DLD1 (cell line): ENCODE measurements around the gene PCBP3.

Experiments used
- in situ Hi-C: cut with HindIII; loops from 2 replicates; pipeline ENCODE4 v1.10.0; 2017; ENCODE audit warnings: low sequenced_read_pairs

The PCBP3 gene

DNA sequence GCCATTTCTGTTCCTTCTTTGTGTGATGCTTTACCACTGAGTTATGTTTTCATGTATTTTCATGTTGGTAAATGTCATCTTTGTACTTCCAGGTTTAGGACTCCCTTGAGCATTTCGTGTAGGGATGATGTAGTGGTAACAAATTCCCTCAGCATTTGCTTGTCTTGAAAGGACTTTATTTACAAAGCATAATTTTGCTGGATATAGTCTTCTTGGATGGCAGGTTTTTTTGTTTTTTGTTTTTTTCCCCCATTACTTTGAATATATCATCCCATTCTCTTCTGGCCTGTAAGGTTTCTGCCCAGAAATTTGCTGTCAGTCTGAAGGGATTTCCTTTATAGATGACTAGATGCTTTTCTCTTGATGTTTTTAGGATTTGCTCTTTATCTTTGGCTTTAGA, 133.4 kb downstream of the PCBP3 start:
- in situ Hi-C loops: no loop called here

DNA sequence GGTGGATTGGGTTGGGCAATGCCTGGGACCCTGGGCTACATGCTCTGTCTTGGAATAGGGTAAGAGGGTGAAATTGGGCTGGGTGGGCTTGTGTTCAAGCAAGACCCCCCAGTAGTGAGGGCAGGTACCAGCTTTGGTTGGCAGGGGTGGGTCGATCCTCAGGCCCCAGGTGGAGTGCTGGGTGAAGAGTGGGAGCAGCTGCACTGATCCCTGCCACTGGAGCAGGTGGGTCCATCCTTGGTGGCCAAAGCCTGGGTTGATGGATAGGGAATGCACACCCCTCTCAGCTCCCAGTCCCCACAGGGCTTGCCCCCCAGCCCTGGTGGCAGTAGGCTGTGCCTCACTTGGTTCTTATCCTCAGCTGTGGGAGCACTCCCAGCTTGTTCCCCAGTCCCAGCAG, 135.2 kb downstream of the PCBP3 start:
- in situ Hi-C loops: no loop called here

DNA sequence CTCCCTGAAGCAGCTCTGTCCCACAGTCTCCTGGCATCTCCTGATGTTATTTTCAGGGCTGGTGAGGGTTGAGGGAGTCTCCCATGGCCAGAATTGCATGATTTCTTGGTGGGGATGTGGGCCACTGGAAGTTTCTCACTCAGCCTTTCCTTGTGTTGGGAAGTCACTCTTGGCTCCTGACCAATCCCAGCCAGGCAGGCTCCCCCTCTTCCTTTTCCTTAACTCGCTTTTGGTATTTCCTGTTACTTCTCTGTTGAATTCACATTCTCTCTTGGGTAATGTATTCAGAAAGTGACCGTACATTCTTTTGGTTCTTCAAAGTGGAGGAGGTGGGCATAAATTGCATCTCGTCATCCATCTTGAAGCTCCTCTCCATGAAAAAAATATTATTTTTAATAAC, 135.7 kb downstream of the PCBP3 start:
- in situ Hi-C loops: no loop called here

DNA sequence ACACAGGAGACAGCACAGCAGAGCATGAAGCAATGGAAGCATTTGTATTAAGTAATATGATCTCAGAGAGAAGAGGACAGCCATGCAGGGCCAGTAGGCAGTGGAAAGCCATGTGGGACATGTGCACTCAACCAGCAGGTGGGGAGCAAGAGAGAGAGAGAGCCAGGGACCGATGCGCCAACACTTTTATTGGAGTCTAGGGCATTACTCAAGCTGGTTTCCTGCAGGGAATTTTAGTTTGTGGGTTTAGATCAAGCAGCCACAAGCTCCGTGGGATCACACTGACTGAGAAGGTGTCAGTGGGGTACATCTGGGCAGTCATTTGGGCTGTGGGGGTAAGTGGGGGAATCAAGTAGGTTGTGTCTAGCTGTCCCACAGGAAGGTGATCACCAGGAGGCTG, 137.1 kb downstream of the PCBP3 start:
- in situ Hi-C loops: no loop called here

DNA sequence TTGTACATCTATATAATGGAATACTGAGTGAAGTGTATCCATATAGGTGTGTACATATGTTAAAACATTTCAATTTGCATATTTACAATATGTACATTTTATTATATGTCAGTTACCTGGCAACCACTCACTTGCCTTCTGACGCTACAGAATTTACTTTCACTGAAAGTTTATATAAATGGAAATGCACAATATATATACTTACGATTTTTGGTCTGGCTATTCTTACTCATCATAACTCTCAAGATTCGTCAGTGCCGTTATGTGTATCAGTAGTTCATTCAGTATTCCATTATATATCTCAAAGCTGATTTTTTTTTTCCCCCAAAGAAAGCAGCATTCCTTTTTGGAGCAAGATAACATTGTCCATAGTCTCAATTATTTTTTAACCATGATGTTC, 138.2 kb downstream of the PCBP3 start:
- in situ Hi-C loops: no loop called here

DNA sequence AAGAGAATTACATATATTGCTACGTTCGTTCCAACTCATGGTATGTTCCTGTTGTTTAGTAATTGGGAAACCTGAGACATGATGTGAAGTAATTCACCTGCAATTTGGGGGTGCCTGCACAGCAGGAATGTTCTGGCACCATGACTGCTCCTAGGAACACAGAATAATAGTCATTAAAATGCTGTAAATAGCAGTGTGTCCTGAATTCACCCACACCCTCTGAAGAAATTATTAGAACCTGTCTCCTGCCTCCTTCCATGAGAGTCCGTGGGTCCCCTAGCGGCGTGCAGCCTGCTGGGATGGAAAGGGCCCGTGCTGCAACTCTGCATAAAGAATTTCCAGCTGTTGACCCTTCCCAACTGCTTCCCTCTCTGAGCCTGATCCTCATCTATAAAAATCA, 143.1 kb downstream of the PCBP3 start:
- in situ Hi-C loops: no loop called here

DNA sequence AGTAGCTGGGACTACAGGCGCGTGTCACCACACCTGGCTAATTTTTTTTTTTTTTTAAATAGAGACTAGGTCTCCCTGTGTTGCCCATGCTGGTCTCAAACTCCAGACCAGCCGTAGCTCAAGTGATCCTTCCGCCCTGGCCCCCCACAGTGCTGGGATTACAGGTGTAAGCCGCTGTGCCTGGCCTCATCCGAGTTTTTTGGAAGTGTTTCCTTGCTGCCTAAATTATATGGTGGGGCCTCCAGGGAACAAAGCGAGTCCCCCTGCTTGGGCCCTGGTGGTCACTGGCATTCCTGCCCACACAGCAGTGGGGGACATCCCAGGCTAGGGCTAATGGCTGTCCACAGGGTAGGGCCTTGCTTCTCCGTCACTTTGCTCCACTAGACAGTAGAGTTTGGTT, 143.8 kb downstream of the PCBP3 start:
- in situ Hi-C loops: no loop called here

DNA sequence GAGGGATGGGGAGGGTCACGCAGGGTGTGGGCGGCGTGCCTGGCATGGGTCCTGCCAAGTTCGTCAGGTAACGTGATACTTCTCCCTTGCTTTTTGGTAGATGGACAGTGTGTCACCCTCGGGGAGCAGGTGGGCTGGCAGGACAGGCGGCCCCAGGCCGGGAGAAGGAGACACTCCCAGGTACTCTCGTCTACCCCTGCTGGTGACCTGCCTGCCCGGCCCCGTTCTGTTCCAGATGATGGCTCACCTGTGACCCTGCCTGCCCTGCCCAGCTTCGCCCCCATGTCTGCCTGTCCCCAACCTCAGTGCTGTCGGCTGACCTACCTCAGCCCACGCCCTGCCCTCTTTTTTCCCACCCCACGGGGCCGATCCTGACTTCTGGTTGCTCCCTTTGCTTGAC, 144.7 kb downstream of the PCBP3 start:
- in situ Hi-C loops: no loop called here

DNA sequence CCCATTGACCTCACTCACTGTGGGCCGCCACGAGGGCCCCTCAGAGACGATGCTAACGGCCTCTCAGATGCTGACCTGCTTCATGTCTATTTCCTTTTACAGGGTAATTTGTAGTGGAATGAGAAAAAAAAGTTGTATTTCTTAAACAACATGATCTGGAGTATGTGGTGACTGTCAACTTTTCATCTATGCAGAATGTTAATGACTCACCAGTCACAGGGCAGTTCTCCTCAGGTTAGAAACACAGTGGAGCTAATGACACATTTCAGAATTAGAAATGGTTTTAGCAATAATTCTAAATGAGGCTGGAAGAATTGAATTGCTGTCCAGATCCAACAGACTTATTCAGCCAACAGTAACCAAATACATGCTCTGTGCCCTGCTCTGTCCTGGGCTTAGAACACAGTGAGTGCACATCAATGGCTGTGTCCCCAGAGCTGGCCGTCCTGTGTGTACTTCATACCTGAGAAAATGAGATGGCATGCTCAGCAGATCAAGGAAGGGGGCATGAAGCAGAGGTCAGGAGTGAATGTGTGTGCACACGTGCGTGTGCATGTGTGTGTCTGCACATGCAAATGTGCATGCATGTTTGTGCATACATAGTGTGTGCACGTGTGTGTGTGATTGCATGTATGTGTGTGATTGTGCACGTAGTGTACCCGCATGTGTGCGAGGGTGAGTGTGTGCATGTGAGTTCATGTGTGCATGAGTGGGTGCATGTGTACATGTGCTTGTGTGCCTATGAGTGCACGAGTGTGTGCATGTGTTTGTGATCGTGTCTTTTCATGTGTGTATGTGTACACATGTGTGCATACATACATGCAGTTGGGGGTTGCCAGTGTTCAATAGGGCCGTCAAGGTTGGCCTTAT, 145.3 kb downstream of the PCBP3 start:
- in situ Hi-C loops: no loop called here

DNA sequence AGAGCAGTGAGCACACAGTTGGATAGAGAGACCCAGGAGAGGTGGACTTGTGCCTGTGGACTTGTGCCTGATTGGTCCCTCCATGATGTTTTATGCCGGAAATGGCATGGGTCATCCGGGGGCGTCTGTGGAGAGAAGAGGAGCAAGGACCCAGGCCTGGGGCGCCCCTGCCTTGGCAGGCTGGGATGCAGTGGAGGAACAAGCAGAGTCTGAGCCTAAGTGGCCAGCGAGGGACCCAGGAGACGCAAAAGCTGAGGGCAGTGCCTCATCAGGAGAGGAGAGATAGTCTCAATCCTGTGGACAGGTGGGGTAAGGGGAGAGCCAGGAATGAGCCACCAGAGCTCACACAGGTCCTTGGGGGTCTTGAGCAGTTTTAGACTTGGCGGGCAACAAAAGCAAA, 146.9 kb downstream of the PCBP3 start:
- in situ Hi-C loops: no loop called here

DNA sequence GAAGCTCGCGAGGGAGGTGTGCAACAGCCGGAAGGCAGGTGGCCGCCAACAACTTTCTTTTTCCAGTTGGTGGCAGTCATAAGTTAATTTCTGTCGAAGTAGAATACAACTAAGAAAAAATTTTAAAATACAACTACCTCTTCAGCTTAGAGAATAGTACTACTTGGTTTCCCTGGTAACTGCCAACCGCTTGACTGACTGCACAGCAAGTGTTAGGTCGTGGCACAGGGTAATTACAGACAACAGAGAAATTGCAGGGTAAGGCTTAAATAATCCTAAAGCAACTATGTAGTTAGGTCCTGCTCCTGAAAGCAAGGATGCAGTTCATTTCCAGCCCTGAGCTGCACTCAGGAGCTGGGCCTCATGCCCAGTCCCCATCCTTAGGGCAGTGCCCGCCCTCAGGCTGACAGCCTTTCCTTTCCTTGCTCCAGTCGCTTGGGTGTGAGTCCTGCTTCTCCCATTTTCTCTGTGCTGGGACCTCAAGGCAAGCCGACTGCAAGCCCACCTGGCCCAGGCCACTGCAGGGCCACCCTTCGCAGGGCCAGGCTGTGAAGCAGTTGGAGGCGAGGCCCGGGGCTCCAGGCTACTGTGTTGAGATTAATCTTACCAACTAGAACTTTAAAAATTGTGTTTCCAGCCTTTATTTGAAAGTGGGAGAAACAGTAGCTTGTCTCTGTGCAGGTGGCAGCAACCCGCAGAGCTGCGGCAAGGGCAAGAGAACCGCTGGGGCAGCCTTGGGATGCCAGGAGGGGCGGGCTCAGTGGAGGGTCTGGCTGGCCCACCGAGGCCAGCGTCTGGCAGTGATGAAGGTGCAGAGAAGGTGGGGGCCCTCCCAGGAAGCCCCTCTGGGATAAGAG, 148.3 kb downstream of the PCBP3 start:
- in situ Hi-C loops: no loop called here

DNA sequence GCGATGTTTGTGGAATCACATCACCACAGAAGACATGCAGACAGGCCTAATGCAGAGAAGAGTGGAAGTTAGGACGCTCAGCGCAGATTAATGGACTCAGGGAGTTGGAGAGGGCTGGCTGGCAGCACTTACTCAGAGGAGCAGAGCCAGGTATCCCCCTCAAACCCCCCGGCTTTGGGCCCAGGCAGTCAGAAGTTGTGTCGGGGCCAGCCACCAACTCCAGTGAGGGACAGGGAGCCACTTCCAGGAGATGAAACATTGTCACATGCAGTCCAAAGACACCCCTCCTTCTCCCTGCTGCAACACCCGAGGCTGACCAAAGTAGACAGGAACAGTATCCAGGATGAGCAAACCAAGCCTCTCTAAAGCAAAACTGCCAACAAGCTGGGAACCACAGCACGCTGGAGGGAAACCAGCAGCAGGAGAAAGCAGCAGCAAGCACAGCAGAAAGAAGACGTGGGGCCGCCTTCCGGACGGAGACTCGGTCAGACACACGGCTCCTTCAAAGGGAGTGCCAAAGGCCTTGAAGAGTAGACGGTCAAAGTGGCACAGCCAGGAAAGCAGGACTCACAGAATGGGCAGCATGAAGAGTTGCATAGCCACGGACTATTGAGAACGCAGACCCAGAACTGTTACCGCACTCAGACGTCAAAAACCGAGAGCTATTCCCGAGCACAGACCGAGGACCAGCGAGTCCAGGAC, 149.3 kb downstream of the PCBP3 start:
- in situ Hi-C loops: no loop called here

DNA sequence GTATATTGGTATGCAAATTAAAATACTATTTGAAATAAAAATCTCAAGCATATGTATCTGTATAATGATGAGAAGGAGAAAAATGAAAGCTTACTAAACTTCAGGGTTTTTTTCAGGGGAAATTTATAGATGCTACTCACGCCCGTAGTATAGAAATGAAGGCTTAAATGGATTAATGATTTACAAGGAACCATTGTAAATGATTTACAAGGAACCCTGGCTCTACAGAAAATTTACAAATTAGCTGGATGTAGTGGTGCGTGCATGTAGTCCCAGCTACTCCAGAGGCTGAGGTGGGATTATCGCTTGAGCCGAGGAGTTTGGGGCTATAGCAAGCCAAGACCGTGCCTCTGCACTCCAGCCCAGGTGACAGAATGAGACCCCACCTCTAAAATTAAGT, 150.5 kb downstream of the PCBP3 start:
- in situ Hi-C loops: no loop called here

DNA sequence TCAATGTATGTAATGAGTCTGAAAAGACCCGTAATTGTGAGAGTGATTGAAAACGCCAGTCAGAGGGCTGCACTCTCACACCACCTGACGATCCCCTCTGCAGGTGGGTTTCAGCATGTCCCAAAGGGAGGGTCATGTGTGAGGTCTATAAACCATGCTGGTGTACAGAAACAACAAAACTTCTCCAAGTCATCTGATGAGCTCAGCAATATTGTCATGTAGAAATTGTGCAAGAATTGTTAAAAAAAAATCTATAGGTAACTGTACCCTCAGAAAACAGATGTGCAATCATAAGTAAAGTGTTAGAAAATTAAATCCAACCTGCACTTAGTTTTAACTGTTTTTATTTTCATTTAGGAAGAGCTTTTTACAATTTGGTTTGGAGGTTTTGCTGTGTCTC, 152.5 kb downstream of the PCBP3 start:
- in situ Hi-C loops: no loop called here

DNA sequence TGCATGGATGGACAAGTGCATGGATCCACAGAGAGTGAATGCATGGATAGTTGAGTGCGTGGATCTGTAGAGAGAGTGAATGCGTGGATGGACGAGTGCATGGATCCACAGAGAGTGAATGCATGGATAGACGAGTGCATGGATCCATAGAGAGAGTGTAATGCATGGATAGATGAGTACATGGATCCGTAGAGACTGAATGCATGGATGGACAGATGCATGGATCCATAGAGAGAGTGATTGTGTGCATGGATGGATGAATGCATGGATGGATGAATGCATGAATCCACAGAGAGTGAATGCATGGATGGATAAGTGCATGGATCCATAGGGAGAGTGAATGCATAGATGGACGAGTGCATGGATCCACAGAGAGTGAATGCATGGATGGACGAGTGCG, 153.8 kb downstream of the PCBP3 start:
- in situ Hi-C loops: no loop called here

DNA sequence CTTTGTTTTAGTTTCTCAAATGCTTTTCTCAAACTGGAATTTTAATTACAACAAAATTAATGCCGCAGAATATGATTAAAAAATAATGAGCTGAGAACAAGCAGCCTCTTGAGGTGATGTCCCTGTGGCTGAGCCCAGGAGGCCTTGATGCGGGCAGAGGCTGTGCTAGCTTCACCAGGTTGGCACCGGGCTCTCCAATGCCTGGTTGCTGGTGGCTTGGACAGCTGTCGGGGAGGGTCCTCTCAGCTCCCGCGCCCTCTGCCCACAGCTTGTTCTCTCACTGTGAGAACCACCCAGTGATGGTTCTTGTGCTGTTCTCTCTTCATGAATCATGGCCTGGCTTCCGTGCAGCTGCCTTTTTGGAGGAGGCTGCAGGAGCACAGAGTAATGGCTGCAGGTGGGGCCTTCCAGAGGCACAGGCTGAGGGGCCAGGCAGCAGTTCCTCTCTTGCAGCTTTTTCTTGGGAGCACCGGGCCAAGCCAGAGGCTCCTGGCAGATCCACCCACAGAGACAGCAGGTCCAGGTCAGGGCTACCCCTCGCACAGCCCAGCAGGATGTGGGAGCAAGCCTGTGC, 156.3 kb downstream of the PCBP3 start:
- in situ Hi-C loops: no loop called here

DNA sequence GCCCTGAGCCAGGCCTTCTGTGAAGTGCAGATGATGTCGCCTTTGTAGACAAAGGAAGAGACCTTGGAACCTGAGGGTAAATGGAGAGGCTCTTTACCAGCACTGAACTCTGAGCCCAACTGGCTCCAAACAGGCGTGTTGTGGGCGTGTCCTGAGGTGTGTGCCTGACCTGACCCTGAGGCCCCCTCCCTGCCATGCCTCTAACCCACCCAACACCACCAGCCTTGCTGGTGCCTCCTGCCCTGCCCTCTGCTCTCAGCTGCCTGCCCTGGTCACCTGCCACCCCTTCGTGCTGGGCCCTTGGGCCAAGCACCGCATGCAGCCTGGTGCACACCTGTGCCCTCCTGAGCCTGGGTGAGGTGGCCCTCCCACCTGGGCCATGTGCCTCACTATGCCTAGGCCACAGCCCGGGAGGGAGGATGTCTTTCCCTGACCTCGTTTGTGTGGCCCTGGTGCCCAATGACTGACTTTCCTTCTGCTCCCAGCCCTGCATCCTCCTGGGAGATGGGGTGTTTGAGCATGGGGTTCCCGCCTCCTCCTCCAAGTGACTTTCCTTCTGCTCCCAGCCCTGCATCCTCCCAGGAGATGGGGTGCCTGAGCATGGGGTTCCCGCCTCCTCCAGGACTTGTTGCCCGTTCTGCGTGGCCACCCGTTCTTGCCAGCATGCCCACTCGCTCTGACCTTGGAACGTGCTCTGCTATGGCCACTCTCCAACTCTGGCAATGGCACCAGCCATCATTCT, 157.0 kb downstream of the PCBP3 start:
- in situ Hi-C loops: no loop called here

DNA sequence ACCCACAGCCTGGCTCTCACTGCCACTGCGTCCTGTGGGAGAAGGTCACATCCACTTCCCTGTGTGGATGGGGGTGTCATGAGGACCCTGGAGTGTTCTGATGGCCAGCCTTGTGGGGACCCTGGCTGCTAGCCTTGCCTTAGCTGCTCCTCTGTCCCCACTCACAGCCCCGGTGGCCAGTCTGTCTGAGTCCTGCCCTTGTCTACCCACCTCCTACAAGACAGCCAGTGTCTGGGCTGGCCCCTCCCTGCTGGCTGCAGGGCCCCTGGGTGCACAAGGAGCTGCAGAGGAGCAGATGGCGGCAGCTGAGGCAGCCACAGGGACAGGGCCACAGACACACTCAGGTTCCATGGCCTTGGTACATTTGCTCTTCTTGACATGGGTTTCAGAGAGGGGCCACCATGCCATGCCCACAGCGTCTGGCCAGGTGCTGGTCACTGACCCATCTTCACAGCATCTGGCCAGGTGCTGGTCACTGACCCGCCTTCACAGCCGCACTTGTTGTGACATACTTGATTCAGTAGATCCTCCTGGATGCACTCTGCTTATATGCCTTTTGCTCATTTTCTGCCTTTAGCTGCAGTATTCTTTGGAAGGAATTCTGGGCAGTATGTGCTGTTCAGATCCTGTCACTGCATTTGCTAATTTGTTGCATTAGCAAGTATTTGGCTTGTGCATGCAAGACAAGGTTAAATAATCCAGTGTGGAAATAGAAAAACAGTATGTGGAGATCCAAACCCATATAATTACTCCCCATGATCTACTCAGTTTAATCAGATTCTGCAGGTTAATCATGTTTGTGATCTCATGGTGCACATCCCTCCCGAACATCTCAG, 157.8 kb downstream of the PCBP3 start:
- in situ Hi-C loops: no loop called here

DNA sequence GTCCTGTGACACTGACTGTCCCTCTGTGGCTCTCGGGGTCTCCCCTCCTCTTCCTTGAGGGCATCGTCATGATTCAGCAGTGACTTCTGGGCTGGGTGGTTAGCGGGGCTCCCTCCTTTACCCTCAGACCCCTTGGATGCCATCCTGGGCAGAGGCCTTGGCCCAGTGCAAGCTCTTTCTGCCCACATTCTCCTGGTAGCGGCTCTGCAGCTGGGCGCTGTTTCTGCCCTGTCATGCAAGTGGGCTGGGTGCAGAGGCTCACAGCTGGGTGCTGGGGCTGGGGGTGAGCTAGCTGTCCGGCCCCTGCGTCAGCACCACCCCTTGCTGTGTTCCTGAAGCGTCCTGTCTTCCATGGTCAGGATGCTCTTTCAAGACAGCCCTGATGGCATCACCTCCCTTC, 158.5 kb downstream of the PCBP3 start:
- in situ Hi-C loops: no loop called here

DNA sequence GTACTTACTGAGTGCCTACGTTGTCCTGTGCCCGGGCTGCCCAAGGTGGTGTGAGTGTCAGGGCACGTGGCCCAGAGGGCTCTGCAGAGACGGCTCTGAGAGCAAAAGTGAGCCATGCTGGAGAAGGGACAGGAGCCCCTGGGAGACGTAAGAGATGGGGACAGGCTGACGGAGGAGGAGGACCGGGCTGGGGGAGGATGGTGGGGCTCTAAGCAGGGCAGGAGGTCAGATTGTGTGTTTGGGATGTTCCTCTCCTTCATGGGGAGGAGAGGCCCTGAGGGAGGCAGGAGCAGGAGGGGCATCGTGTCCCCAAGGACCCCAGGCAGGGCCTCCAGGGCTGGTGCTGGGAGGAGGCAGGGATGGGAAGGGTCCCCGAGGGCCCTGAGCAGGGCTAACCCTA, 158.9 kb downstream of the PCBP3 start:
- in situ Hi-C loops: no loop called here
